Activated CD8-positive, alpha-beta T cell treated with anti-CD3 and anti-CD28 coated beads, Interleukin-2, amount 10 ng/mL, durations not matched to agents 7 days and 5 days (primary cell): ENCODE data around the gene CYREN. TPM values are rescaled to one million over a fixed set of nuclear protein-coding genes. Genes with fewer than 3 reads are reported as not detected.
"Not testable (repeated sequence)": the region's sequence is repeated elsewhere in the genome, so short reads cannot be mapped to it uniquely, and the experiment has no call there.

Experiments used
- ATAC-seq: fragments of 150-1000 bp; cut with Tn5 transposase; one replicate; pipeline ENCODE4 v1.10.0; 2021; ENCODE audit warnings: moderate library complexity
- CTCF ChIA-PET: fragments of 350-600 bp; sonication (Branson Sonifier 250); formaldehyde crosslinking; loops from one replicate; lab custom pipeline; 2021; ENCODE audit warnings: antibody characterized with exemption; lab: Charles Lee
- POLR2A ChIA-PET: fragments of 350-600 bp; sonication (Branson Sonifier 250); formaldehyde crosslinking; loops from one replicate; lab custom pipeline; 2021; ENCODE audit warnings: antibody characterized with exemption; lab: Charles Lee
- DNase-seq: peaks from one replicate; pipeline ENCODE4 v3.0.0-alpha.2; 2020
- H3K27ac Mint-ChIP-seq: one replicate; pipeline ENCODE4 v1.8.0; 2021; ENCODE audit warnings: mild to moderate bottlenecking, mixed read lengths
- H3K27me3 Mint-ChIP-seq: one replicate; pipeline ENCODE4 v1.8.0; 2021; ENCODE audit warnings: low read depth, mixed read lengths
- H3K36me3 Mint-ChIP-seq: one replicate; pipeline ENCODE4 v1.8.0; 2021; ENCODE audit warnings: low read depth, mixed read lengths
- H3K4me1 Mint-ChIP-seq: one replicate; pipeline ENCODE4 v1.8.0; 2021; ENCODE audit warnings: low read depth, mixed read lengths
- H3K4me3 Mint-ChIP-seq: one replicate; pipeline ENCODE4 v1.8.0; 2021; ENCODE audit warnings: mild to moderate bottlenecking, mixed read lengths
- H3K9me3 Mint-ChIP-seq: one replicate; pipeline ENCODE4 v1.8.0; 2022; ENCODE audit warnings: mixed read lengths; ENCODE audit not compliant: insufficient read depth
- total RNA-seq, 2 experiments: library from RNA; stranded (reverse); gene quantifications; one replicate each; pipeline ENCODE4 v1.2.3, GENCODE V29; 2021

Gene CYREN
- total RNA-seq, 2 experiments from 2014 or later = 35.2 to 36.9 TPM

DNA sequence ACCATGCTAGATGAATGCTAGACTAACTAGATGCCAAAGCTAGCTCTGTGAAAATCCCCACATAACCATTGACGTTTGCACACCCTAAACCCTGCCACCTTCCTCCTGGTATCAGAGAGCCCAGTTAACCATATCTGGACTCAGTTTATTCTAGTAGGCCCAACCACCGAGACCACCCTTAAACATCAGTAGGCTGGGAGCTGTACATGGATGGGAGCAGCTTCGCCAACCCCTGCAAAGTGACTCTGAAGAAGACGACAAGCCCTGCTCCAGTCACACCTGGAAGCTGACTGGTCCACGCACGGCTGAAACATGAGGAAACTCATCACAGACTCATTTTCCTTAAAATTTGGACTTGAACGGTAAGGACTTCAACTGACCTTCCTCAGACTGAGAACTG is 4.4 kb upstream of the CYREN start:
- Mint-ChIP-seq H3K27me3 (no peaks in the 10 kb centered on the region), H3K9me3 (peaks cover under 1% of the 10 kb centered on the region), H3K36me3 (no peaks in the 10 kb centered on the region), H3K27ac (no peak overlapping the region), H3K4me1 (peaks cover 10% of the 10 kb centered on the region), H3K4me3 (no peak overlapping the region)
- ChIA-PET POLR2A (no interaction called here), CTCF (no interaction called here)
- ATAC-seq = no peak
- no peak for DNase-seq

GRCh38 chr7:135173916-135174315 is 3.4 kb upstream of the CYREN start:
- H3K4me3 Mint-ChIP-seq, H3K9me3 Mint-ChIP-seq, H3K27ac Mint-ChIP-seq, H3K36me3 Mint-ChIP-seq, H3K27me3 Mint-ChIP-seq, POLR2A ChIA-PET, ATAC-seq, DNase-seq: not testable (repeated sequence)
- CTCF ChIA-PET = interaction anchor here (1.0 kb wide), 1 partner anchor 187 kb away, joined by 4 read pairs; no protein-coding TSS in a partner anchor
- peaks cover 20% of the 10 kb centered on the region for H3K4me1 Mint-ChIP-seq

- peaks cover 40% of the 10 kb centered on the region for H3K4me1 Mint-ChIP-seq
- peak overlapping the region; percentile 74 for H3K27ac Mint-ChIP-seq
- POLR2A ChIA-PET = interaction anchor here (1.6 to 2.4 kb wide), 2 partner anchors 39 to 186 kb away, joined by 5 to 15 read pairs; partner anchors contain the start of genes AGBL3 and WDR91
- peak overlapping the region; percentile 94 for H3K4me3 Mint-ChIP-seq
- ATAC-seq, H3K9me3 Mint-ChIP-seq, DNase-seq, H3K27me3 Mint-ChIP-seq: not testable (repeated sequence)
- peaks cover 26% of the 10 kb centered on the region for H3K36me3 Mint-ChIP-seq
- CTCF ChIA-PET = interaction anchor here (0.9 to 8.7 kb wide), 12 partner anchors 7 to 538 kb away, joined by 3 to 98 read pairs (median 5); partner anchors contain the start of genes AGBL3, TMEM140 and WDR91
Measured at GRCh38 chr7:135171581-135172291, 1.2 kb upstream of the CYREN start.

GRCh38 chr7:135170998-135171481 is 533 bp upstream of the CYREN start:
- H3K4me3 Mint-ChIP-seq = peak overlapping the region; percentile 94
- POLR2A ChIA-PET = interaction anchor here (0.6 to 3.7 kb wide), 8 partner anchors 10 to 776 kb away, joined by 3 to 61 read pairs (median 4); partner anchors contain the start of genes AGBL3, TMEM140 and WDR91
- not testable (repeated sequence) for H3K27me3 Mint-ChIP-seq, DNase-seq, ATAC-seq, H3K9me3 Mint-ChIP-seq
- CTCF ChIA-PET = interaction anchor here (0.9 to 8.7 kb wide), 17 partner anchors 8 to 623 kb away, joined by 3 to 98 read pairs (median 5); partner anchors contain the start of genes AGBL3, BPGM, TMEM140 and WDR91
- peaks cover 33% of the 10 kb centered on the region for H3K36me3 Mint-ChIP-seq
- peak overlapping the region; percentile 87 for H3K27ac Mint-ChIP-seq
- H3K4me1 Mint-ChIP-seq = peaks cover 45% of the 10 kb centered on the region

DNA sequence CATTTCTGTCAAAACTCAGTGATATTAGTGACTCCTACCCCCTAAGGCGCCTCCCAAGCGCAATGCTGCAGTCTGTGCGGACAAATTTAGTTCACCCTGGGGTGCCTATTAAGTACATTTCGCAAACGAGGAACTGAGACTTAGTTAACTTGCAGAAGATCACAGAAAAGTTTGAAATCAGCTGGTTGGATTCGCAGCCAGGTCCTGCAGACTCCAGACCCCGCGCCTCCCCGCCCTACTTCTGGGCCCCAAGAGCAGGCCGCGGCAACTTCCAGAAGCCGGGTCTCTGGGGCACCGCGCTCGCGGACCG is 588 bp downstream of the CYREN start:
- H3K36me3 Mint-ChIP-seq = peaks cover 44% of the 10 kb centered on the region
- no peaks in the 10 kb centered on the region for H3K9me3 Mint-ChIP-seq
- ChIA-PET CTCF (interaction anchor here (0.7 to 8.7 kb wide), 16 partner anchors 9 to 539 kb away, joined by 3 to 98 read pairs (median 6); partner anchors contain the start of genes AGBL3, BPGM, TMEM140 and WDR91), POLR2A (interaction anchor here (0.5 to 3.7 kb wide), 10 partner anchors 9 to 380 kb away, joined by 3 to 61 read pairs (median 4); partner anchors contain the start of genes AGBL3 and TMEM140)
- no peaks in the 10 kb centered on the region for H3K27me3 Mint-ChIP-seq
- peak overlapping the region; percentile 94 for H3K27ac Mint-ChIP-seq
- peak; percentile 6 for ATAC-seq
- H3K4me1 Mint-ChIP-seq = peaks cover 50% of the 10 kb centered on the region
- H3K4me3 Mint-ChIP-seq = peak overlapping the region; percentile 94
- DNase-seq = no peak

- peak overlapping the region; percentile 94 for H3K4me3 Mint-ChIP-seq
- peak; percentile 42 for ATAC-seq
- H3K9me3 Mint-ChIP-seq = no peaks in the 10 kb centered on the region
- POLR2A ChIA-PET = interaction anchor here (1.0 to 3.7 kb wide), 7 partner anchors 9 to 183 kb away, joined by 3 to 61 read pairs (median 7); partner anchors contain the start of genes AGBL3 and TMEM140
- H3K4me1 Mint-ChIP-seq = peaks cover 50% of the 10 kb centered on the region
- CTCF ChIA-PET = interaction anchor here (0.7 to 8.7 kb wide), 18 partner anchors 9 to 541 kb away, joined by 3 to 98 read pairs (median 4); partner anchors contain the start of genes AGBL3, BPGM, TMEM140 and WDR91
- DNase-seq = peak; percentile 75
- H3K27ac Mint-ChIP-seq = peak overlapping the region; percentile 94
- peaks cover 48% of the 10 kb centered on the region for H3K36me3 Mint-ChIP-seq
- no peaks in the 10 kb centered on the region for H3K27me3 Mint-ChIP-seq
Measured at GRCh38 chr7:135169141-135169963, 1.2 kb downstream of the CYREN start.

- no peak for DNase-seq
- H3K9me3 Mint-ChIP-seq = no peaks in the 10 kb centered on the region
- POLR2A ChIA-PET = interaction anchor here (0.6 to 3.7 kb wide), 4 partner anchors 8 to 349 kb away, joined by 3 to 61 read pairs (median 8); partner anchors contain the start of gene TMEM140
- ATAC-seq = no peak
- CTCF ChIA-PET = interaction anchor here (0.9 to 8.7 kb wide), 11 partner anchors 10 to 540 kb away, joined by 3 to 98 read pairs (median 10); partner anchors contain the start of genes AGBL3, TMEM140 and WDR91
- peak overlapping the region; percentile 94 for H3K4me3 Mint-ChIP-seq
- H3K4me1 Mint-ChIP-seq = peaks cover 54% of the 10 kb centered on the region
- peak overlapping the region; percentile 94 for H3K27ac Mint-ChIP-seq
- peaks cover 56% of the 10 kb centered on the region for H3K36me3 Mint-ChIP-seq
- no peaks in the 10 kb centered on the region for H3K27me3 Mint-ChIP-seq
Measured at GRCh38 chr7:135168489-135169140, 1.9 kb downstream of the CYREN start.

DNA sequence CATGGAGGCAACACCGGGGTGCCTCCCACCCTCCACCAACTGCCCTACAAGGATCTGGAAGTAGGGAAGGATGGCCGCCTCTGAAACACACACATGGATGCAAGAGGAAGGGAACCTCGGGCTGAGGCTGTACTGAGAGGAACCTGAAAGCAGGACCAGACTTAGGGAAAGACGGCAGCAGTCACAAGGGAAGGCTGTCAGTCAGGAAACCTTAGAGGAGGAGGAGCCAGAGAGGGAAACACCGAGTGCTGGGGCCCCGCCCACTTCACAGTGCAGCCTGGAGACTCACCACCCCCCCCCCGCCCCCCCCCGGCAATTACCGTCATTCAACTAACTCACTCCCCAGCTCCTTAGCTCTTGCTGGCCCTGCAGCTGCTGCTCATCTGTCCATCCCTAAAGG is 2.5 kb downstream of the CYREN start:
- POLR2A ChIA-PET = interaction anchor here (0.6 to 3.7 kb wide), 2 partner anchors 20 to 350 kb away, joined by 3 to 61 read pairs; partner anchors contain the start of gene TMEM140

GRCh38 chr7:135167365-135167917 is 3.1 kb downstream of the CYREN start:
- peaks cover 63% of the 10 kb centered on the region for H3K36me3 Mint-ChIP-seq
- no peaks in the 10 kb centered on the region for H3K27me3 Mint-ChIP-seq
- CTCF ChIA-PET = interaction anchor here (1.4 to 8.7 kb wide), 5 partner anchors 8 to 500 kb away, joined by 4 to 98 read pairs (median 45); partner anchors contain the start of genes AGBL3 and TMEM140
- H3K4me3 Mint-ChIP-seq = peak overlapping the region; percentile 29
- POLR2A ChIA-PET = interaction anchor here (0.5 to 3.7 kb wide), 3 partner anchors 18 to 807 kb away, joined by 3 to 61 read pairs (median 4); partner anchors contain the start of gene TMEM140
- H3K4me1 Mint-ChIP-seq = peaks cover 54% of the 10 kb centered on the region
- no peak for ATAC-seq
- DNase-seq = no peak
- peak overlapping the region; percentile 72 for H3K27ac Mint-ChIP-seq
- peaks cover 4% of the 10 kb centered on the region for H3K9me3 Mint-ChIP-seq

More for the DNA sequence above, 2.5 kb downstream of the CYREN start:
- Mint-ChIP-seq H3K4me1 (peaks cover 54% of the 10 kb centered on the region), H3K4me3 (no peak overlapping the region), H3K27me3 (no peaks in the 10 kb centered on the region), H3K36me3 (peaks cover 57% of the 10 kb centered on the region), H3K27ac (peak overlapping the region; percentile 94), H3K9me3 (peaks cover under 1% of the 10 kb centered on the region)
- ATAC-seq (no peak), DNase-seq (no peak)
- CTCF ChIA-PET = interaction anchor here (1.4 to 8.7 kb wide), 5 partner anchors 9 to 501 kb away, joined by 4 to 98 read pairs (median 45); partner anchors contain the start of genes AGBL3 and TMEM140
